Stimulated activated CD4-positive, alpha-beta T cell treated with anti-CD3 and anti-CD28 coated beads, Interleukin-12 subunit alpha, Interleukin-12 subunit beta, amount 100 ng/mL, for 24 hours (primary cell): ENCODE measurements around the gene ZNF750.

Experiments
- DNase-seq, 2 experiments: peaks; one replicate each; pipeline ENCODE4 v3.0.0-alpha.2; 2020; ENCODE audit warnings: low read depth in 2 of 2

The ZNF750 gene

GRCh38 chr17:82835122-82835521 lies 4.7 kb downstream of the ZNF750 start:
- no peak for DNase-seq

DNA sequence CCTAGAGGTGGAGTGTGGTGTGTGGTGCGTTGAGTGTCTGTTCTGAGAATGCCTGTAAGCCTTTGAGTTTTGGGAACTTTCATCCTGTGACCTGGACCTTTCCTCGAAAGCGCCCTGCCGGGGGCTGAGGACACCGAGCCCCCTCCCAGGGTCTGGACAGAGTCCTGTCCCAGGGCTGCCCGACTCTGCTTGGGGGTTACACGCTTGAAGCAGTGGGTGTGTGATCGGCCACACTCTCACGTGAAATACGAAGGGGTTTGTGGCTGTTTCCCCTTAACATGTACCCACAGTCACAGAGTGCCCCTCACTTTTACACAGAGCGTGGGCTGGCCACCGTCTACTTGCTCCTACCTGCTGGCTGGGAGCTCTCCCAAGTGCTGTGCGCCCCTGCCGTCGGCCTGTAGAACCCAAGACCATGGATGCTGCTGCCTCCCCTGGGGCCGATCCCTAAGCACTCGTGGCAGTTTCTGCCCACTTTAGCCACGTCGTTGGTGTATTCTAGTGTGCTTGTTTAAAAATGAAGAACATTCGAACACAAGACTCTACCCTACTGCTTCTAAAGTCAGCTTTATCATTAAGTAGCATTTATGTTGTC lies 6.8 kb downstream of the ZNF750 start:
- DNase-seq = no peak

DNA sequence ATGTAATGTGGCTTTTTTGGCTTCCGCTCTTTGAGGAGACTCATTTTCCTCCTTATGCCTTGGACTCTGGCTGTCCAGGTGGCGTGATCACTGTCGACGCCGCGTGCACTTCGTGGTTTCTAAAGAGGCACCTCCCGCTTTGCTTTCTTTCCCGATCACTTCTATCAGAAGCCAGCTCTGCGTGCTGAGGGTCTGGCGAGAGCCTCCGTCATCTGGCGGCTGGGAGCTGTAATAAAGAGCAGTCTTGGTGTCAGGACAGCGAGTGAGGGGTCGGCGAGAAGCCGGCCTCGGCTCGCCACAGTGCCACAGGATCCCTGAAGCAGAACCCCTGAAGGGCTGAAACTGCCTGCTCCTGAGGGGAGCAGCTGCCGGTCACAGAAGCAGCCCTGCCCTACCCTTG lies 7.4 kb downstream of the ZNF750 start:
- DNase-seq = no peak

GRCh38 chr17:82831818-82832200 lies 8.0 kb downstream of the ZNF750 start:
- DNase-seq = no peak

DNA sequence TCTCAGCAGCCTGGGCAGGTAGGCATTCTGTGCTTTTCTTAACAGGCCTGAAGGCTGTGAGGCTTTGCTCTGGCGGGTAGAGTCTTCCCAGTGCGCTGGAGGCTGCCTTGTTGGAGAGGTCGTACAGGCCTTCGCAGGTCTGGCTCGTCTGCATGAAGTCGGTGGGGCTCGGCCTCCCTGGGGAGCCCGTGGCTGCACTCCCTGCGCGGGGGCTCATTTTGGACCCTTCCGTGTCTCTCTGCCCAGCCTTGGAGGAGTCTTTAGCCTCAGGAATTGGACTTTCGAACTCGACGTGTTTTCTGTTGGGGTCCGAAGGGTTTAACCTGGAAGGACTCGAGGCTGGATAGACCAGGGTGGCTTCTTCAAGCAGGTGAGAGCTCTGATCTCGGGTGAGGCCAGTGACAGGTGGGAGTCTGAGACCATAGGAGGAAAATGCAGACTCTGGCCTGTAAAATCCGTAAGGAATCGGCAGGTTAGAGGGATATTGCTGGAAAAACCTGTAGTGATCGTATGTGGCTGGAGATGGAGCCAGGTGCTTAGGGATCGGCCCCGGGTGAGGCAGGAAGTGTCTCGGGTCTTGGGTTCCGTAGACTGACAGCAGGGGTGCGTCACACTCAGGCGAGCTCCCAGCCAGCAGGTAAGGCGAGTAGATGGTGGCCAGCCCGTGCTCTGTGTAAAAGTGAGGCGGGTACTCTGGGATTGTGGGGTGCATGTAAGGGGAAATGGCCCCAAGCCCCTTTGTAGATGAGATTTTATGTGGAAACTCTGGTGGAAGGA lies 8.6 kb downstream of the ZNF750 start:
- no peak for DNase-seq

GRCh38 chr17:82830249-82830661 lies 9.6 kb downstream of the ZNF750 start:
- DNase-seq = no peak

GRCh38 chr17:82828875-82829487 lies 10.8 kb downstream of the ZNF750 start:
- no peak for DNase-seq

GRCh38 chr17:82826956-82827355 lies 12.9 kb downstream of the ZNF750 start:
- DNase-seq = no peak

GRCh38 chr17:82826211-82826610 lies 13.6 kb downstream of the ZNF750 start:
- no peak for DNase-seq

DNA sequence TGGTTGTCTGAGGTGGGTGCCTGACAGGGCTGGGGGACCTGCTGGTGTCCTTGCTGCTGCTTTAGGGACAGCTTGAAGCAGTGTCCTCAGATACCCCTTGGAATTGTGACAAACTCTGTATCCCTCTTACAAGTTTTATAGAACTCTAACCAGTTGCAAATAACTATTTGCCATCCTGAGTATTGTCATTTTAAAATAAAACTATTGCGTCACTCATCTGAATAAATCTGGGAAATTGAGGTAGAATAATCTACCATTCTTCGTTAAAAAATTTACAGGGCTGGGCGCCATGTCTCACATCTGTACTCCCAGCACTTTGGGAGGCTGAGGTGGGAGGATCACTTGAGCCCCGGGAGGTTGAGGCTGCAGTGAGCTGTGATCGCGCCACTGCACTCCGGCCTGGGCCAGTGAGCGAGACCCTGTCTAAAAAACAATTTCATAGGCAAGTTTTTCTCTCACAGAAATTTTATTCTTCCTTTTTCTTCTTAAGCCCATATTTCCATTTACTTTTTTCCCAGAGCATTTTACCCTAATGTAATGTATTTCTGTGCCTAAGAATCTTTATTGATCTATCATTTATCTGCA lies 14.2 kb downstream of the ZNF750 start:
- DNase-seq = no peak

DNA sequence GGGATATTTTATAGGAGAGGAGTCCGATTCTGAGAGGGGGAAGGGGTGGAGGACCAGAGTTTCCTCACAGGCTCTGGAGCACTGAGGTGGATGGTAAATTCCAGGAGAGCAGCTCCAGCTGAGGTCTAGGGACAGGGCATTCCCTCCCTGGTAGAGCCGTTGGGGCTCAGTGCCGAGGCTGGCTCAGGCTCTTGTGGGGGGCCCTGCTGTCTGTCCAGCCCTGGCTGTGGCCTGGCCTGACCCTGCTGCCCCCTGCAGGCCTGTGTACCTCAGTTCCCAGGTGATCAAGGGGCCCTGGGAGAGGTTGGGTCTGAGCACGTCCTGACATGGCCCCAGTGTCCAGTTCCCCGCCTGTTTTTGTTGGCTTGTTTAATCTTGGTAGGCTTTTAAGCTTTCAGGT lies 16.8 kb downstream of the ZNF750 start:
- no peak for DNase-seq

GRCh38 chr17:82822281-82822680 lies 17.5 kb downstream of the ZNF750 start:
- no peak for DNase-seq

GRCh38 chr17:82821554-82821953 lies 18.3 kb downstream of the ZNF750 start:
- no peak for DNase-seq

GRCh38 chr17:82820278-82821251 lies 19.3 kb downstream of the ZNF750 start:
- no peak for DNase-seq

- no peak for DNase-seq
Measured at GRCh38 chr17:82817947-82818346, 21.9 kb downstream of the ZNF750 start.

DNA sequence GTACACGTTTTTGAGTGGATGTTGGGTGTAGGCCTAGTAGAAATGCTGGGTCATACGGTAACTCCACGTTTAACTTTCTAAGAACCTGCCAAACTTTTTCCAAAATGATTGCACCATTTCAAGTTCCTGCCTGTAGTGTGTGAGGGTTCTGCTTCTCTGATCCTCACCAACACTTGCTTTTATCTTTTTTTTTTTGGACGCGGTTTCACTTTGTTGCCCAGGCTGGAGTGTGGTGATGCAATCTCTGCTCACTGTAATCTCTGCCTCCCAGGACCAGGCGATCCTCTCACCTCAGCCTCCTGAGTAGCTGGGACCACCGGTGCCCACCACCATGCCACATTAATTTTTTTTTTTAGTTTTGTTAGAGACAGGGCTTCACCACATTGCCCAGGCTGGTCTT lies 23.5 kb downstream of the ZNF750 start:
- DNase-seq = no peak

GRCh38 chr17:82815790-82816305 lies 24.0 kb downstream of the ZNF750 start:
- no peak for DNase-seq

GRCh38 chr17:82815354-82815753 lies 24.5 kb downstream of the ZNF750 start:
- DNase-seq = no peak

- no peak for DNase-seq
Measured at GRCh38 chr17:82814834-82815233, 25.0 kb downstream of the ZNF750 start.

- DNase-seq = no peak
Measured at GRCh38 chr17:82813299-82814051, 26.3 kb downstream of the ZNF750 start.

DNA sequence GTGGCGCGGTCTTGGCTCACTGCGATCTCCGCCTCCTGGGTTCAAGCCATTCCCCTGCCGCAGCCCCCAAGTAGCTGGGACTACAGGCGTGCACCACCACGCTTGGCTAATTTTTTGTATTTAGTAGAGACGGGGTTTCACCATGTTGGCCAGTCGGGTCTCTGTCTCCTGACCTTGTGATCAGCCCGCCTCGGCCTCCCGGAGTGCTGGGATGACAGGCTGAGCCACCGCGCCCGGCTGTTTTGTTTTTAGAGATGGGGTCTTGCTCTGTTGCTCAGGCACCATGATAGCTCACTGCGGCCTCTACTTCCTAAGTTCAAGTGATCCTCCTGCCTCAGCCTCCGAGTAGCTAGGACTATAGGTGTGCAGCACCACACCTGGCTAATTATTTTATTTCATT lies 27.2 kb downstream of the ZNF750 start:
- no peak for DNase-seq
